BLaER1 (cell line): ENCODE data around the gene PXYLP1.
"Not testable (repeated sequence)": the region's sequence is repeated elsewhere in the genome, so short reads cannot be mapped to it uniquely, and the experiment has no call there.

Source experiments
- H3K27ac ChIP-seq: shearing (Covaris generic); formaldehyde crosslinking; 2 replicates; pipeline ENCODE4 v1.8.1; 2022
- H3K27me3 ChIP-seq: shearing (Covaris generic); formaldehyde crosslinking; 2 replicates; pipeline ENCODE4 v1.8.1; 2022
- H3K36me3 ChIP-seq: shearing (Covaris generic); formaldehyde crosslinking; 2 replicates; pipeline ENCODE4 v1.8.1; 2022
- H3K4me1 ChIP-seq: shearing (Covaris generic); formaldehyde crosslinking; 2 replicates; pipeline ENCODE4 v1.8.1; 2022
- H3K4me2 ChIP-seq: shearing (Covaris generic); formaldehyde crosslinking; 2 replicates; pipeline ENCODE4 v1.8.1; 2022
- H3K4me3 ChIP-seq: shearing (Covaris generic); formaldehyde crosslinking; 2 replicates; pipeline ENCODE4 v1.8.1; 2022
- H3K9ac ChIP-seq: shearing (Covaris generic); formaldehyde crosslinking; 2 replicates; pipeline ENCODE4 v1.8.1; 2022
- H3K9me3 ChIP-seq: shearing (Covaris generic); formaldehyde crosslinking; 2 replicates; pipeline ENCODE4 v1.8.1; 2022
- H4K20me1 ChIP-seq: shearing (Covaris generic); formaldehyde crosslinking; 2 replicates; pipeline ENCODE4 v1.8.1; 2022
- Cebpa-rat ChIP-seq: shearing (Covaris generic); IDR thresholded peaks from 2 replicates; pipeline ENCODE4 v1.8.1; 2022

Gene PXYLP1

GRCh38 chr3:141286856-141287255 is 55.2 kb downstream of the PXYLP1 start:
- 0 out of 2 replicates have a peak, but pooled peaks cover 6% of the 10 kb centered on the region for H3K4me1 ChIP-seq
- no peaks in the 10 kb centered on the region for H4K20me1 ChIP-seq
- H3K9me3 ChIP-seq, result no peaks in the 10 kb centered on the region
- peaks cover 64% of the 10 kb centered on the region for H3K36me3 ChIP-seq
- H3K9ac ChIP-seq, result no peak overlapping the region
- no peak overlapping the region for H3K4me3 ChIP-seq
- no peak overlapping the region for H3K4me2 ChIP-seq
- no peak for TF ChIP-seq Cebpa-rat
- no peak overlapping the region for H3K27ac ChIP-seq
- no peaks in the 10 kb centered on the region for H3K27me3 ChIP-seq

DNA sequence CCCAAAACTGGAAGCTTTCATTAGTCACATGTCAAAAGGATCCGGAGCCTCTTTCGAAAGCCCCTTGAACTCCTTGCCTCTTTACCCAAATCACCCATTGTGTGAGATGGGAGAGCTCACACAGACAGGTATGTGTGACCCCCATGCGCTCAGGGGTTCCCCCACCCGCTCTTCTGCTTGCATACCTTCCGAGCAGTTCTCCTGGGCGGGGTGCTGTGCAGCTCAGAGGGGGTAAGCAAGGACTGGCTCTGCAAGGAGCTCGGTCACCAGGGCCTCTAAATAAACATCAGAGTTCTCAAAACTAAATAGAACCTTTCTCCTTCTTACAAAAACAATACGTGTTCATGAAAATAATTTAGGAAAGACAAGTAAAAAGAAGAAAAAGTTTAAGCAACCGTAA is 55.7 kb downstream of the PXYLP1 start:
- H3K36me3 ChIP-seq, result peaks cover 64% of the 10 kb centered on the region

DNA sequence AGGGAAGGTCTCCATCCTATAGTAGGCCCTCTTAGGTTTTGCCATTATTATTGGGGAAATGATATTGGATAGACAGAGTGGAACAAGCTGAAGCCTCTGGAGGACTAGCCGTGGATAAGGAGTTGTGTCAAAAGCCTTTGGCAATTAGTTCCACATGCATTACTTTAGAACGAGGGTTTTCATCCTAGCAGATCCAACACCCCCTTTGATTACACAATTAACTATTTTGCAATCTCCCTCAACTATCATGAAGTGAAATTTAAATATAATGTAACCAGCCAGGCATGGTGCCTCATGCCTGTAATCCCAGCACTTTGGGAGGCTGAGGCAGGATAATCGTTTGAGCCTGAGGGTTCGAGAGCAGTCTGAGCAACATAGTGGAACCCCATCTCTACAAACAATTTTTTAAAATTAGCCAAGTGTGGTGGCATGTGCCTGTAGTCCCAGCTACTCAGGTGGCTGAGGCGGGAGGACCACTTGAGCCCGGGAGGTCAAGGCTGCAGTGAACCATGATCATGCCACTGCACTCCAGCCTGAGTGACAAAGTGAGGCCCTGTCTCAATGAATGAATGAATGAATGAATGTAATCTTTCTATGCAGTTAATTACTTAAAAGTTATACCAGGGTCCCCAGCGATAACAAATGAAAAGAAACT is 56.8 kb downstream of the PXYLP1 start:
- Histone ChIP-seq H3K36me3 (peaks cover 66% of the 10 kb centered on the region), H3K4me2 (no peak overlapping the region), H3K4me3 (no peak overlapping the region), H3K9ac (no peak overlapping the region), H3K4me1 (0 out of 2 replicates have a peak, but pooled peaks cover 6% of the 10 kb centered on the region), H3K9me3 (no peaks in the 10 kb centered on the region), H4K20me1 (no peaks in the 10 kb centered on the region), H3K27me3 (no peaks in the 10 kb centered on the region), H3K27ac (no peak overlapping the region)
- no peak for TF ChIP-seq Cebpa-rat

More for the DNA sequence above, 55.7 kb downstream of the PXYLP1 start:
- no peaks in the 10 kb centered on the region for H3K9me3 ChIP-seq
- no peak overlapping the region for H3K4me2 ChIP-seq
- no peak overlapping the region for H3K27ac ChIP-seq
- H4K20me1 ChIP-seq, result no peaks in the 10 kb centered on the region
- no peak for TF ChIP-seq Cebpa-rat
- no peak overlapping the region for H3K9ac ChIP-seq
- H3K4me3 ChIP-seq, result no peak overlapping the region
- H3K4me1 ChIP-seq, result 0 out of 2 replicates have a peak, but pooled peaks cover 6% of the 10 kb centered on the region
- H3K27me3 ChIP-seq, result no peaks in the 10 kb centered on the region

- Histone ChIP-seq H3K4me2 (no peak overlapping the region), H3K9me3 (no peaks in the 10 kb centered on the region), H3K4me1 (0 out of 2 replicates have a peak, but pooled peaks cover 6% of the 10 kb centered on the region), H3K27ac (no peak overlapping the region), H4K20me1 (no peaks in the 10 kb centered on the region), H3K9ac (no peak overlapping the region), H3K36me3 (peaks cover 62% of the 10 kb centered on the region), H3K4me3 (no peak overlapping the region), H3K27me3 (no peaks in the 10 kb centered on the region)
- TF ChIP-seq Cebpa-rat, result no peak
Measured at GRCh38 chr3:141289228-141289772, 57.7 kb downstream of the PXYLP1 start.

GRCh38 chr3:141291559-141292355 is 60.1 kb downstream of the PXYLP1 start:
- no peaks in the 10 kb centered on the region for H4K20me1 ChIP-seq
- H3K27me3 ChIP-seq, result no peaks in the 10 kb centered on the region
- peaks cover 55% of the 10 kb centered on the region for H3K36me3 ChIP-seq
- H3K9ac ChIP-seq, result no peak overlapping the region
- H3K9me3 ChIP-seq, result no peaks in the 10 kb centered on the region
- H3K4me2 ChIP-seq, result no peak overlapping the region
- 0 out of 2 replicates have a peak, but pooled peaks cover 6% of the 10 kb centered on the region for H3K4me1 ChIP-seq
- no peak for TF ChIP-seq Cebpa-rat
- no peak overlapping the region for H3K27ac ChIP-seq
- no peak overlapping the region for H3K4me3 ChIP-seq

- no peak for TF ChIP-seq Cebpa-rat
- no peaks in the 10 kb centered on the region for H3K9me3 ChIP-seq
- H3K36me3 ChIP-seq, result peaks cover 47% of the 10 kb centered on the region
- H3K27me3 ChIP-seq, result no peaks in the 10 kb centered on the region
- H3K4me3 ChIP-seq, result no peak overlapping the region
- no peak overlapping the region for H3K27ac ChIP-seq
- H4K20me1 ChIP-seq, result no peaks in the 10 kb centered on the region
- H3K4me1 ChIP-seq, result 0 out of 2 replicates have a peak, but pooled peaks cover 6% of the 10 kb centered on the region
- no peak overlapping the region for H3K9ac ChIP-seq
- no peak overlapping the region for H3K4me2 ChIP-seq
Measured at GRCh38 chr3:141292356-141293058, 60.9 kb downstream of the PXYLP1 start.

GRCh38 chr3:141294301-141294700 is 62.7 kb downstream of the PXYLP1 start:
- Histone ChIP-seq H3K4me2 (peak overlapping the region; percentile 68), H3K9me3 (no peaks in the 10 kb centered on the region), H3K27ac (peak overlapping the region; percentile 57), H3K9ac (peak overlapping the region; percentile 27; the same call in 1 of the 2 replicates), H3K4me3 (peak overlapping the region; percentile 52), H4K20me1 (no peaks in the 10 kb centered on the region), H3K4me1 (0 out of 2 replicates have a peak, but pooled peaks cover 4% of the 10 kb centered on the region), H3K36me3 (peaks cover 33% of the 10 kb centered on the region), H3K27me3 (no peaks in the 10 kb centered on the region)
- no peak for TF ChIP-seq Cebpa-rat

GRCh38 chr3:141294848-141295247 is 63.2 kb downstream of the PXYLP1 start:
- Histone ChIP-seq H3K4me3 (peak overlapping the region; percentile 52), H3K27ac (peak overlapping the region; percentile 57), H4K20me1 (no peaks in the 10 kb centered on the region), H3K4me2 (peak overlapping the region; percentile 68), H3K9ac (peak overlapping the region; percentile 27; the same call in 1 of the 2 replicates), H3K27me3 (no peaks in the 10 kb centered on the region), H3K4me1 (no peaks in the 10 kb centered on the region), H3K9me3 (no peaks in the 10 kb centered on the region), H3K36me3 (peaks cover 29% of the 10 kb centered on the region)
- TF ChIP-seq Cebpa-rat, result no peak

DNA sequence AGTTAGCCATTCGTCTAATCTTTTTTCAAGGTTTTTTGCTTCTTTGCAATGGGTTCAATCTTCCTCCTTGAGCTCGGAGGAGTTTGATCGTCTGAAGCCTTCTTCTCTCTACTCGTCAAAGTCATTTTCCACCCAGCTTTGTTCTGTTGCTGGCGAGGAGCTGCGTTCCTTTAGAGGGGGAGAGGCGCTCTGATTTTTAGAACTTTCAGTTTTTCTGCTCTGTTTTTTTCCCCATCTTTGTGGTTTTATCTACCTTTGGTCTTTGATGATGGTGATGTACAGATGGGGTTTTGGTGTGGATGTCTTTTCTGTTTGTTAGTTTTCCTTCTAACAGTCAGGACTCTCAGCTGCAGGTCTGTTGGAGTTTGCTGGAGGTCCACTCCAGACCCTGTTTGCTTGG is 68.8 kb downstream of the PXYLP1 start:
- not testable (repeated sequence) for H3K4me2 ChIP-seq, H3K9ac ChIP-seq, H3K4me3 ChIP-seq, H3K27me3 ChIP-seq, H4K20me1 ChIP-seq, H3K9me3 ChIP-seq, H3K36me3 ChIP-seq, H3K27ac ChIP-seq, H3K4me1 ChIP-seq
